ENCODE results near the gene MAPRE3. TPM values are rescaled to one million over a fixed set of nuclear protein-coding genes. Genes with fewer than 3 reads are reported as not detected.

Gene MAPRE3
- total and polyA plus RNA-seq, 9 of the 15 experiments (the other 6 are each of a cell fraction or from before 2014, with no cell fraction given), result 0.70 to 43.2 (median 12.6) TPM

- TF ChIP-seq MTA3 (IDR thresholded peaks at IDR 0.05; ENCODE audit: borderline replicate concordance) (no peak), HES1 (IDR thresholded peaks at IDR 0.05; ENCODE audit: low read depth) (no peak), ZNF717 (CRISPR knock-in tag; IDR thresholded peaks at IDR 0.05) (no peak), OTX1 (CRISPR knock-in tag; IDR thresholded peaks at IDR 0.05) (no peak), ETV5 (CRISPR knock-in tag; IDR thresholded peaks at IDR 0.05; ENCODE audit: low read depth) (no peak), CBFA2T2 (conservative IDR thresholded peaks at IDR 0.05) (no peak), JUNB (CRISPR knock-in tag; conservative IDR thresholded peaks at IDR 0.05) (no peak), SMARCA5 (IDR thresholded peaks at IDR 0.05) (no peak), ZKSCAN3 (CRISPR knock-in tag; IDR thresholded peaks at IDR 0.05) (no peak), NEUROD1 (IDR thresholded peaks at IDR 0.05; ENCODE audit: borderline replicate concordance, low read depth, low read length, partially characterized antibody) (no peak), BACH1 (tag; IDR thresholded peaks at IDR 0.05) (no peak; the same call in 1 of the 2 replicates), NFIC (IDR thresholded peaks at IDR 0.05) (no peak), THRB (CRISPR knock-in tag; conservative IDR thresholded peaks at IDR 0.05) (no peak), ZNF354B (CRISPR knock-in tag; IDR thresholded peaks at IDR 0.05) (no peak), CHAMP1 (IDR thresholded peaks at IDR 0.05) (no peak), ASH1L (IDR thresholded peaks at IDR 0.05; ENCODE audit: borderline replicate concordance, low read depth, partially characterized antibody) (no peak)
- TF ChIP-seq, protein P1, sequence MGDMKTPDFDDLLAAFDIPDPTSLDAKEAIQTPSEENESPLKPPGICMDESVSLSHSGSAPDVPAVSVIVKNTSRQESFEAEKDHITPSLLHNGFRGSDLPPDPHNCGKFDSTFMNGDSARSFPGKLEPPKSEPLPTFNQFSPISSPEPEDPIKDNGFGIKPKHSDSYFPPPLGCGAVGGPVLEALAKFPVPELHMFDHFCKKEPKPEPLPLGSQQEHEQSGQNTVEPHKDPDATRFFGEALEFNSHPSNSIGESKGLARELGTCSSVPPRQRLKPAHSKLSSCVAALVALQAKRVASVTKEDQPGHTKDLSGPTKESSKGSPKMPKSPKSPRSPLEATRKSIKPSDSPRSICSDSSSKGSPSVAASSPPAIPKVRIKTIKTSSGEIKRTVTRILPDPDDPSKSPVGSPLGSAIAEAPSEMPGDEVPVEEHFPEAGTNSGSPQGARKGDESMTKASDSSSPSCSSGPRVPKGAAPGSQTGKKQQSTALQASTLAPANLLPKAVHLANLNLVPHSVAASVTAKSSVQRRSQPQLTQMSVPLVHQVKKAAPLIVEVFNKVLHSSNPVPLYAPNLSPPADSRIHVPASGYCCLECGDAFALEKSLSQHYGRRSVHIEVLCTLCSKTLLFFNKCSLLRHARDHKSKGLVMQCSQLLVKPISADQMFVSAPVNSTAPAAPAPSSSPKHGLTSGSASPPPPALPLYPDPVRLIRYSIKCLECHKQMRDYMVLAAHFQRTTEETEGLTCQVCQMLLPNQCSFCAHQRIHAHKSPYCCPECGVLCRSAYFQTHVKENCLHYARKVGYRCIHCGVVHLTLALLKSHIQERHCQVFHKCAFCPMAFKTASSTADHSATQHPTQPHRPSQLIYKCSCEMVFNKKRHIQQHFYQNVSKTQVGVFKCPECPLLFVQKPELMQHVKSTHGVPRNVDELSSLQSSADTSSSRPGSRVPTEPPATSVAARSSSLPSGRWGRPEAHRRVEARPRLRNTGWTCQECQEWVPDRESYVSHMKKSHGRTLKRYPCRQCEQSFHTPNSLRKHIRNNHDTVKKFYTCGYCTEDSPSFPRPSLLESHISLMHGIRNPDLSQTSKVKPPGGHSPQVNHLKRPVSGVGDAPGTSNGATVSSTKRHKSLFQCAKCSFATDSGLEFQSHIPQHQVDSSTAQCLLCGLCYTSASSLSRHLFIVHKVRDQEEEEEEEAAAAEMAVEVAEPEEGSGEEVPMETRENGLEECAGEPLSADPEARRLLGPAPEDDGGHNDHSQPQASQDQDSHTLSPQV (IDR thresholded peaks at IDR 0.05), result peak; percentile 64
These were observed 33.4 kb downstream of the MAPRE3 start (continued) for GRCh38 chr2:27003857-27004256.

Data from K562 (cell line).